ACC112 (cell line): ENCODE measurements around the gene PLK3.
"Not testable (repeated sequence)": the region's sequence is repeated elsewhere in the genome, so short reads cannot be mapped to it uniquely, and the experiment has no call there.

Experiments used
- H2AFZ ChIP-seq: fragments of 200-600 bp; sonication (generic); one replicate; pipeline ENCODE4 v1.6.0; 2017; ENCODE audit warnings: antibody characterized with exemption, low read length; ENCODE audit not compliant: unreplicated experiment
- H3K27ac ChIP-seq: fragments of 200-600 bp; sonication (generic); 2 replicates; pipeline ENCODE4 v1.5.1; 2014; ENCODE audit warnings: low read depth, mild to moderate bottlenecking, antibody characterized with exemption, low read length, moderate library complexity
- H3K27me3 ChIP-seq: fragments of 200-600 bp; sonication (generic); 2 replicates; pipeline ENCODE4 v1.6.1; 2014; ENCODE audit warnings: mild to moderate bottlenecking, antibody characterized with exemption, low read length, moderate library complexity, mixed read lengths; ENCODE audit not compliant: insufficient read depth
- H3K36me3 ChIP-seq: fragments of 200-600 bp; sonication (generic); 2 replicates; pipeline ENCODE4 v1.6.1; 2016; ENCODE audit warnings: mild to moderate bottlenecking, antibody characterized with exemption, low read length, moderate library complexity, mixed read lengths; ENCODE audit not compliant: insufficient read depth
- H3K4me1 ChIP-seq: fragments of 200-600 bp; sonication (generic); one replicate; pipeline ENCODE4 v1.6.1; 2016; ENCODE audit warnings: low read length, mixed read lengths; ENCODE audit not compliant: insufficient read depth, unreplicated experiment, control insufficient read depth
- H3K4me3 ChIP-seq: fragments of 200-600 bp; sonication (generic); 2 replicates; pipeline ENCODE4 v1.5.1; 2014; ENCODE audit warnings: mild to moderate bottlenecking, low read depth, low read length
- H3K79me2 ChIP-seq: fragments of 200-600 bp; sonication (generic); one replicate; pipeline ENCODE4 v1.6.0; 2016; ENCODE audit warnings: low read length; ENCODE audit not compliant: control insufficient read depth, unreplicated experiment, insufficient read depth

Gene PLK3

GRCh38 chr1:44822131-44822701 is 22.0 kb downstream of the PLK3 start:
- no peaks in the 10 kb centered on the region for H3K79me2 ChIP-seq
- no peaks in the 10 kb centered on the region for H3K36me3 ChIP-seq
- peaks cover 13% of the 10 kb centered on the region for H3K4me1 ChIP-seq
- no peaks in the 10 kb centered on the region for H3K27me3 ChIP-seq
- no peak overlapping the region for H3K4me3 ChIP-seq
- H2AFZ ChIP-seq, result no peak overlapping the region
- H3K27ac ChIP-seq, result no peak overlapping the region

GRCh38 chr1:44822981-44823451 is 22.8 kb downstream of the PLK3 start:
- H3K27me3 ChIP-seq, result no peaks in the 10 kb centered on the region
- no peak overlapping the region for H2AFZ ChIP-seq
- no peaks in the 10 kb centered on the region for H3K36me3 ChIP-seq
- H3K4me1 ChIP-seq, result peaks cover 13% of the 10 kb centered on the region
- no peak overlapping the region for H3K27ac ChIP-seq
- no peak overlapping the region for H3K4me3 ChIP-seq
- no peaks in the 10 kb centered on the region for H3K79me2 ChIP-seq

- not testable (repeated sequence) for H3K4me3 ChIP-seq, H3K36me3 ChIP-seq, H2AFZ ChIP-seq, H3K79me2 ChIP-seq, H3K27ac ChIP-seq, H3K27me3 ChIP-seq
- peaks cover 10% of the 10 kb centered on the region for H3K4me1 ChIP-seq
These were observed 24.2 kb downstream of the PLK3 start for GRCh38 chr1:44824392-44824791.

GRCh38 chr1:44826375-44827196 is 26.4 kb downstream of the PLK3 start:
- peaks cover 6% of the 10 kb centered on the region for H3K4me1 ChIP-seq
- peak overlapping the region; percentile 44 for H2AFZ ChIP-seq
- no peaks in the 10 kb centered on the region for H3K27me3 ChIP-seq
- no peaks in the 10 kb centered on the region for H3K36me3 ChIP-seq
- H3K4me3 ChIP-seq, result no peak overlapping the region
- no peaks in the 10 kb centered on the region for H3K79me2 ChIP-seq
- H3K27ac ChIP-seq, result no peak overlapping the region

- no peak overlapping the region for H3K27ac ChIP-seq
- no peak overlapping the region for H2AFZ ChIP-seq
- no peaks in the 10 kb centered on the region for H3K27me3 ChIP-seq
- no peaks in the 10 kb centered on the region for H3K79me2 ChIP-seq
- peaks cover 6% of the 10 kb centered on the region for H3K4me1 ChIP-seq
- H3K4me3 ChIP-seq, result no peak overlapping the region
- H3K36me3 ChIP-seq, result no peaks in the 10 kb centered on the region
These were observed 27.2 kb downstream of the PLK3 start for GRCh38 chr1:44827197-44828002.

- peaks cover 6% of the 10 kb centered on the region for H3K4me1 ChIP-seq
- H3K4me3 ChIP-seq, result no peak overlapping the region
- H2AFZ ChIP-seq, result no peak overlapping the region
These were observed 27.9 kb downstream of the PLK3 start for GRCh38 chr1:44828003-44828651.

GRCh38 chr1:44828841-44829440 is 28.8 kb downstream of the PLK3 start:
- H3K4me3 ChIP-seq, result no peak overlapping the region
- no peaks in the 10 kb centered on the region for H3K79me2 ChIP-seq
- no peaks in the 10 kb centered on the region for H3K27me3 ChIP-seq
- no peak overlapping the region for H3K27ac ChIP-seq
- H3K36me3 ChIP-seq, result no peaks in the 10 kb centered on the region
- H2AFZ ChIP-seq, result no peak overlapping the region
- H3K4me1 ChIP-seq, result peaks cover 6% of the 10 kb centered on the region

More at GRCh38 chr1:44828003-44828651, 27.9 kb downstream of the PLK3 start:
- no peaks in the 10 kb centered on the region for H3K36me3 ChIP-seq
- H3K27ac ChIP-seq, result no peak overlapping the region
- H3K27me3 ChIP-seq, result no peaks in the 10 kb centered on the region
- no peaks in the 10 kb centered on the region for H3K79me2 ChIP-seq

GRCh38 chr1:44829506-44830384 is 29.6 kb downstream of the PLK3 start:
- no peak overlapping the region for H3K4me3 ChIP-seq
- H3K79me2 ChIP-seq, result no peaks in the 10 kb centered on the region
- H3K27me3 ChIP-seq, result no peaks in the 10 kb centered on the region
- no peaks in the 10 kb centered on the region for H3K36me3 ChIP-seq
- H3K27ac ChIP-seq, result no peak overlapping the region
- H3K4me1 ChIP-seq, result peaks cover 6% of the 10 kb centered on the region
- no peak overlapping the region for H2AFZ ChIP-seq

- no peak overlapping the region for H3K4me3 ChIP-seq
- H3K4me1 ChIP-seq, result peaks cover 6% of the 10 kb centered on the region
- no peaks in the 10 kb centered on the region for H3K79me2 ChIP-seq
- no peak overlapping the region for H3K27ac ChIP-seq
- no peak overlapping the region for H2AFZ ChIP-seq
- no peaks in the 10 kb centered on the region for H3K36me3 ChIP-seq
- H3K27me3 ChIP-seq, result no peaks in the 10 kb centered on the region
These were observed 30.7 kb downstream of the PLK3 start for GRCh38 chr1:44830900-44831304.
